Left ventricle myocardium inferior (tissue), 1 donor: ENCODE data around the gene PSMD14. TPM values are rescaled to one million over a fixed set of nuclear protein-coding genes. Genes with fewer than 3 reads are reported as not detected.

Source experiments
- DNase-seq: peaks from one replicate; pipeline ENCODE4 v3.0.0-alpha.2; 2020
- H3K27ac ChIP-seq: fragments of 200-600 bp; replicated peaks from 2 replicates; pipeline ENCODE4 v1.8.0; 2021
- H3K27me3 ChIP-seq: fragments of 200-600 bp; 2 replicates; pipeline ENCODE4 v1.8.0; 2021; ENCODE audit warnings: low read depth
- H3K36me3 ChIP-seq: fragments of 200-600 bp; 2 replicates; pipeline ENCODE4 v1.8.0; 2021
- H3K4me1 ChIP-seq: fragments of 200-600 bp; 2 replicates; pipeline ENCODE4 v1.8.0; 2021
- H3K4me3 ChIP-seq: fragments of 200-600 bp; 2 replicates; pipeline ENCODE4 v1.8.0; 2021; ENCODE audit warnings: mild to moderate bottlenecking, moderate library complexity
- H3K9me3 ChIP-seq: fragments of 200-600 bp; replicated peaks from 2 replicates; pipeline ENCODE4 v1.8.0; 2021
- CTCF ChIP-seq: fragments of 200-600 bp; IDR thresholded peaks from 2 replicates; pipeline ENCODE4 v1.8.0; 2021; ENCODE audit warnings: antibody characterized with exemption, mild to moderate bottlenecking, borderline replicate concordance
- intact Hi-C: fragments of 100-400 bp; cut with micrococcal nuclease; formaldehyde crosslinking; loops from one replicate; pipeline ENCODE4 v1.11.0; 2022
- total RNA-seq: library from RNA; stranded (reverse); fragmentation: NEBNext Ultra II Directional; extraction: Animal tissue kit (Norgen Biotek cat#: 25700); gene quantifications from one replicate; pipeline ENCODE4 v1.2.1, GENCODE V29; 2021
- donor health status: DM: no; HTN: yes; CAD: no; lungs with severe emphysema.

Gene PSMD14
- total RNA-seq, 1 donor from 2014 or later: 42.3 TPM

GRCh38 chr2:161344692-161345091 is 36.5 kb downstream of the PSMD14 start:
- peaks cover 18% of the 10 kb centered on the region for H3K4me1 ChIP-seq
- no peak for DNase-seq
- intact Hi-C loops: no loop called here
- no peaks in the 10 kb centered on the region for H3K9me3 ChIP-seq
- TF ChIP-seq CTCF: no peak
- H3K4me3 ChIP-seq: no peak overlapping the region
- peaks cover 14% of the 10 kb centered on the region for H3K36me3 ChIP-seq
- no peak overlapping the region for H3K27ac ChIP-seq
- no peaks in the 10 kb centered on the region for H3K27me3 ChIP-seq

- Histone ChIP-seq H3K4me1 (peaks cover 36% of the 10 kb centered on the region), H3K27ac (no peak overlapping the region), H3K4me3 (no peak overlapping the region), H3K36me3 (no peaks in the 10 kb centered on the region), H3K27me3 (no peaks in the 10 kb centered on the region), H3K9me3 (no peaks in the 10 kb centered on the region)
- intact Hi-C loops: no loop called here
- DNase-seq: no peak
- no peak for TF ChIP-seq CTCF
Observed at GRCh38 chr2:161351678-161352077, 43.5 kb downstream of the PSMD14 start.

GRCh38 chr2:161352719-161353118 is 44.5 kb downstream of the PSMD14 start:
- no peak for TF ChIP-seq CTCF
- no peak for DNase-seq
- no peaks in the 10 kb centered on the region for H3K36me3 ChIP-seq
- H3K4me1 ChIP-seq: peaks cover 39% of the 10 kb centered on the region
- H3K27ac ChIP-seq: no peak overlapping the region
- H3K4me3 ChIP-seq: no peak overlapping the region
- H3K9me3 ChIP-seq: no peaks in the 10 kb centered on the region
- no peaks in the 10 kb centered on the region for H3K27me3 ChIP-seq
- intact Hi-C loops: no loop called here

GRCh38 chr2:161353543-161353942 is 45.3 kb downstream of the PSMD14 start:
- H3K4me1 ChIP-seq: peaks cover 37% of the 10 kb centered on the region
- TF ChIP-seq CTCF: no peak
- intact Hi-C loops: no loop called here

GRCh38 chr2:161354106-161354505 is 45.9 kb downstream of the PSMD14 start:
- Histone ChIP-seq H3K27ac (no peak overlapping the region), H3K4me1 (peaks cover 33% of the 10 kb centered on the region), H3K36me3 (no peaks in the 10 kb centered on the region), H3K4me3 (no peak overlapping the region), H3K27me3 (no peaks in the 10 kb centered on the region), H3K9me3 (no peaks in the 10 kb centered on the region)
- no peak for DNase-seq
- intact Hi-C loops: no loop called here
- no peak for TF ChIP-seq CTCF

More at GRCh38 chr2:161353543-161353942, 45.3 kb downstream of the PSMD14 start:
- H3K4me3 ChIP-seq: no peak overlapping the region
- DNase-seq: no peak
- H3K27me3 ChIP-seq: no peaks in the 10 kb centered on the region
- no peaks in the 10 kb centered on the region for H3K36me3 ChIP-seq
- no peaks in the 10 kb centered on the region for H3K9me3 ChIP-seq
- no peak overlapping the region for H3K27ac ChIP-seq

- TF ChIP-seq CTCF: no peak
- Histone ChIP-seq H3K9me3 (no peaks in the 10 kb centered on the region), H3K4me3 (no peak overlapping the region), H3K27me3 (no peaks in the 10 kb centered on the region), H3K4me1 (peaks cover 23% of the 10 kb centered on the region), H3K27ac (no peak overlapping the region), H3K36me3 (no peaks in the 10 kb centered on the region)
- intact Hi-C loops: no loop called here
- no peak for DNase-seq
Observed at GRCh38 chr2:161355106-161355505, 46.9 kb downstream of the PSMD14 start.
